ENCODE measurements around the gene ELF4.

- TF ChIP-seq JUND (IDR thresholded peaks at IDR 0.05; ENCODE audit: low read depth, low read length): no peak
- no peak for TF ChIP-seq EZH2 (IDR thresholded peaks at IDR 0.05; ENCODE audit: borderline replicate concordance, control insufficient read depth, low read depth, low read length)
- TF ChIP-seq REST (IDR thresholded peaks at IDR 0.05; ENCODE audit: low read depth, low read length): no peak
Measured at GRCh38 chrX:130081421-130082045, 28.8 kb downstream of the ELF4 start.

Data from GM12878 (cell line).